Transverse colon (tissue), 4 donors: Measurements from ENCODE around the gene ZNF22. TPM values are rescaled to one million over a fixed set of nuclear protein-coding genes. Genes with fewer than 3 reads are reported as not detected.

Source experiments
- DNase-seq: peaks from one replicate; pipeline ENCODE4 v3.0.0-alpha.2; 2019
- H3K27ac ChIP-seq, 4 donors: fragments of 200-600 bp; sonication (generic); 2 replicates each; pipeline ENCODE4 v1.5.1; 2016 to 2018; ENCODE audit warnings: inconsistent platforms in 4 of 4
- H3K27me3 ChIP-seq: fragments of 200-600 bp; sonication (generic); 2 replicates; pipeline ENCODE4 v1.5.1; 2017; ENCODE audit warnings: inconsistent platforms
- H3K36me3 ChIP-seq, 4 donors: fragments of 200-600 bp; sonication (generic); 2 replicates each; pipeline ENCODE4 v1.5.1; 2017 to 2019; ENCODE audit warnings: inconsistent platforms in 4 of 4
- H3K4me1 ChIP-seq, 4 donors: fragments of 200-600 bp; sonication (generic); 2 replicates each; pipeline ENCODE4 v1.5.1; 2017 to 2020; ENCODE audit warnings: inconsistent platforms in 4 of 4
- H3K4me3 ChIP-seq, 4 donors: fragments of 200-600 bp; sonication (generic); 1 replicate in 1 of 4; 2 replicates in 3 of 4; pipeline versions ENCODE4 v1.5.1 to v1.6.1; 2017 to 2019; ENCODE audit warnings: inconsistent platforms in 4 of 4
- H3K9me3 ChIP-seq, 2 donors: fragments of 200-600 bp; sonication (generic); 2 replicates each; pipeline ENCODE4 v1.5.1; 2017 to 2019; ENCODE audit warnings: inconsistent platforms in 2 of 2
- CTCF ChIP-seq, 5 experiments: fragments of 200-600 bp in 3 of 5; fragments of 450-650 bp in 2 of 5; sonication (generic) in 3 of 5; IDR thresholded peaks; 1 replicate in 2 of 5; 2 replicates in 3 of 5; pipeline ENCODE4 v1.5.1; 2016 to 2017; ENCODE audit warnings: antibody characterized with exemption in 5 of 5, inconsistent platforms in 3 of 5, mild to moderate bottlenecking in 2 of 5, moderate library complexity in 1 of 5
- EP300 ChIP-seq: sonication (generic); formaldehyde crosslinking; IDR thresholded peaks from one replicate; pipeline ENCODE4 v1.6.1; 2017; ENCODE audit warnings: antibody characterized with exemption, low read depth
- POLR2A ChIP-seq: fragments of 450-650 bp; IDR thresholded peaks from one replicate; pipeline ENCODE4 v1.6.1; 2016; ENCODE audit warnings: antibody characterized with exemption, mild to moderate bottlenecking, moderate library complexity
- POLR2AphosphoS5 ChIP-seq, 3 donors: sonication (generic); formaldehyde crosslinking; IDR thresholded peaks; one replicate each; pipeline ENCODE4 v1.6.1; 2016; ENCODE audit warnings: antibody characterized with exemption in 3 of 3
- WGBS, 2 donors: methylation state at CpG; one replicate each; pipeline ENCODE4 v1.1.5; 2018; ENCODE audit warnings: low coverage in 1 of 2; 5-methylcytosine and 5-hydroxymethylcytosine counted together
- in situ Hi-C, 4 donors: fragments of 200-750 bp; cut with MboI; loops; one replicate each; pipeline versions ENCODE4 v1.15.0 to v1.15.1; 2017; ENCODE audit warnings: low sequenced_read_pairs in 3 of 4, low pct_ligation_motif_present in 1 of 4, low pct_unique_long_range_greater_than_20kb in 1 of 4
- intact Hi-C: fragments of 100-400 bp; cut with DNase I; formaldehyde crosslinking; loops from one replicate; pipeline ENCODE4 v1.15.1; 2023; ENCODE audit warnings: low total_unique reads
- total RNA-seq, 4 donors: library from RNA; depleted of rRNA; stranded (reverse); fragments of >200 nt; gene quantifications; one replicate each; pipeline ENCODE4 v1.1.0, GENCODE V29; 2016

ZNF22 gene
- total RNA-seq, 4 donors from 2014 or later, result 4.6 to 14.3 (median 9.5) TPM

- no peak overlapping the region for H3K4me3 ChIP-seq
- TF ChIP-seq CTCF (IDR thresholded peaks at IDR 0.05) (no peak), EP300 (no peak), POLR2AphosphoS5 (IDR thresholded peaks at IDR 0.05) (no peak), POLR2A (no peak)
- H3K4me1 ChIP-seq, result no peaks in the 10 kb centered on the region
- no peaks in the 10 kb centered on the region for H3K9me3 ChIP-seq
- intact Hi-C loops (no loop called here), in situ Hi-C loops (no loop called here)
- DNase-seq, result no peak
- H3K36me3 ChIP-seq, result no peaks in the 10 kb centered on the region
- H3K27me3 ChIP-seq, result no peaks in the 10 kb centered on the region
- 70 to 71% methylated on average over 1 of the region's 1 CpG for WGBS, 2 donors
- H3K27ac ChIP-seq, result no peak overlapping the region
Measured at GRCh38 chr10:45053569-45054100, 52.9 kb downstream of the ZNF22 start.

Other genes starting within 250 kb of the ZNF22 start
- 10 to 100 TPM in 3 of 4 donors, 1 to 10 TPM in 1; 9.5 to 49.4 (median 16.5) TPM for gene TMEM72, start 89.6 kb upstream of the ZNF22 start, total RNA-seq
- 10 to 100 TPM; 26.8 to 37.8 (median 27.5) TPM for gene RASSF4, start 41.1 kb upstream of the ZNF22 start, total RNA-seq
- 100 to 1,000 TPM in 2 of 4 donors, 10 to 100 TPM in 2; 14.6 to 109 (median 76.6) TPM for gene DEPP1, start 22.1 kb upstream of the ZNF22 start, total RNA-seq